CD14-positive monocyte (primary cell): ENCODE data around the gene SRSF8. TPM values are rescaled to one million over a fixed set of nuclear protein-coding genes. Genes with fewer than 3 reads are reported as not detected.

Experiments
- DNase-seq, 3 donors: peaks; one replicate each; pipeline ENCODE4 v3.0.0-alpha.2; 2011 to 2022
- H2AFZ ChIP-seq: 2 replicates; pipeline ENCODE4 v1.6.0; 2012; ENCODE audit warnings: mild to moderate bottlenecking, low read depth, low read length, inconsistent platforms; ENCODE audit not compliant: insufficient read depth, poor library complexity, severe bottlenecking
- H3K27ac ChIP-seq, 2 donors: 1 replicate in 1 of 2; 2 replicates in 1 of 2; pipeline ENCODE4 v1.5.1; 2012 to 2013; ENCODE audit warnings: low read length in 2 of 2, control low read depth in 1 of 2, inconsistent platforms in 1 of 2, low read depth in 1 of 2, mild to moderate bottlenecking in 1 of 2
- H3K27me3 ChIP-seq, 2 donors: one replicate each; pipeline versions ENCODE4 v1.6.0 to v1.6.1; 2011 to 2013; ENCODE audit warnings: low read length in 2 of 2; ENCODE audit not compliant: control insufficient read depth in 2 of 2, insufficient read depth in 2 of 2
- H3K36me3 ChIP-seq, 2 donors: replicated peaks in 1 of 2; 1 replicate in 1 of 2; 2 replicates in 1 of 2; pipeline versions ENCODE4 v1.5.1 to v1.6.1; 2012 to 2013; ENCODE audit warnings: low read length in 2 of 2, control low read depth in 1 of 2, inconsistent platforms in 1 of 2, mild to moderate bottlenecking in 1 of 2; ENCODE audit not compliant: insufficient read depth in 2 of 2, control insufficient read depth in 1 of 2
- H3K4me1 ChIP-seq, 2 donors: 1 replicate in 1 of 2; 2 replicates in 1 of 2; pipeline versions ENCODE4 v1.5.1 to v1.6.1; 2012 to 2013; ENCODE audit warnings: low read length in 2 of 2, control low read depth in 1 of 2, inconsistent platforms in 1 of 2, mild to moderate bottlenecking in 1 of 2, moderate library complexity in 1 of 2; ENCODE audit not compliant: insufficient read depth in 2 of 2, control insufficient read depth in 1 of 2
- H3K4me2 ChIP-seq: replicated peaks from 2 replicates; pipeline ENCODE3; 2012; ENCODE audit warnings: low read length, moderate library complexity, mild to moderate bottlenecking; ENCODE audit not compliant: poor library complexity, severe bottlenecking; ENCODE audit errors: extremely low read depth
- H3K4me3 ChIP-seq, 3 experiments: fragments of 200-600 bp in 1 of 3; sonication (generic) in 1 of 3; replicated peaks in 1 of 3; 1 replicate in 2 of 3; 2 replicates in 1 of 3; pipeline ENCODE4 v1.5.1; 2011 to 2013; ENCODE audit warnings: low read length in 3 of 3, mild to moderate bottlenecking in 3 of 3, control low read depth in 2 of 3, low read depth in 2 of 3, inconsistent platforms in 1 of 3, moderate library complexity in 1 of 3
- H3K79me2 ChIP-seq: 2 replicates; pipeline ENCODE4 v1.6.0; 2012; ENCODE audit warnings: mild to moderate bottlenecking, control low read depth, inconsistent platforms, low read length, moderate library complexity; ENCODE audit not compliant: insufficient read depth
- H3K9ac ChIP-seq: 2 replicates; pipeline ENCODE4 v1.6.0; 2017; ENCODE audit warnings: low read length, mild to moderate bottlenecking; ENCODE audit not compliant: insufficient read depth, poor library complexity, severe bottlenecking
- H3K9me3 ChIP-seq, 2 donors: replicated peaks in 1 of 2; 1 replicate in 1 of 2; 2 replicates in 1 of 2; pipeline versions ENCODE4 v1.5.1 to v1.6.1; 2012 to 2013; ENCODE audit warnings: low read length in 2 of 2, control low read depth in 1 of 2; ENCODE audit not compliant: control insufficient read depth in 1 of 2, insufficient read depth in 1 of 2
- H4K20me1 ChIP-seq: 2 replicates; pipeline ENCODE4 v1.6.0; 2012; ENCODE audit warnings: mild to moderate bottlenecking, low read length, control low read depth, moderate library complexity; ENCODE audit not compliant: insufficient read depth
- H3K27ac Mint-ChIP-seq, 7 donors: one replicate each; pipeline ENCODE4 v1.8.0; 2020; ENCODE audit warnings: mild to moderate bottlenecking in 7 of 7, mixed read lengths in 7 of 7, moderate library complexity in 6 of 7, inconsistent platforms in 2 of 7
- H3K27me3 Mint-ChIP-seq, 3 donors: one replicate each; pipeline ENCODE4 v1.8.0; 2021 to 2022; ENCODE audit warnings: low read depth in 3 of 3, mild to moderate bottlenecking in 3 of 3, mixed read lengths in 3 of 3, moderate library complexity in 3 of 3, inconsistent platforms in 1 of 3
- H3K36me3 Mint-ChIP-seq, 2 donors: one replicate each; pipeline ENCODE4 v1.8.0; 2020; ENCODE audit warnings: mixed read lengths in 2 of 2, inconsistent platforms in 1 of 2, mild to moderate bottlenecking in 1 of 2
- H3K4me1 Mint-ChIP-seq: one replicate; pipeline ENCODE4 v1.8.0; 2020; ENCODE audit warnings: mild to moderate bottlenecking, mixed read lengths
- H3K4me3 Mint-ChIP-seq, 2 donors: one replicate each; pipeline ENCODE4 v1.8.0; 2020; ENCODE audit warnings: mild to moderate bottlenecking in 2 of 2, mixed read lengths in 2 of 2, moderate library complexity in 1 of 2
- H3K9me3 Mint-ChIP-seq, 7 donors: one replicate each; pipeline ENCODE4 v1.8.0; 2020 to 2022; ENCODE audit warnings: mixed read lengths in 7 of 7, mild to moderate bottlenecking in 6 of 7, moderate library complexity in 6 of 7, inconsistent platforms in 2 of 7
- CTCF ChIP-seq: fragments of 200-600 bp; IDR thresholded peaks from one replicate; pipeline ENCODE4 v1.8.0; 2022; ENCODE audit warnings: antibody characterized with exemption, mild to moderate bottlenecking
- WGBS: methylation state at CpG from one replicate; pipeline ENCODE4 v1.1.5; 2013; ENCODE audit warnings: missing lambda C conversion rate; ENCODE audit not compliant: insufficient coverage; 5-methylcytosine and 5-hydroxymethylcytosine counted together
- intact Hi-C, 2 donors: fragments of 100-400 bp; cut with micrococcal nuclease; formaldehyde crosslinking; loops; one replicate each; pipeline versions ENCODE4 v1.15.0 to v1.15.1; 2023
- polyA plus RNA-seq, 3 donors: library from polyadenylated mRNA; depleted of rRNA in 1 of 3; unstranded in 2 of 3; stranded (reverse) in 1 of 3; fragments of 300-500 nt in 2 of 3; fragments of >200 nt in 1 of 3; fragmentation: Illumina TruSeq in 2 of 3; gene quantifications; 1 replicate in 2 of 3; 2 replicates in 1 of 3; pipeline ENCODE4 v1.2.3, GENCODE V29; 2012 to 2021

SRSF8 gene
- polyA plus RNA-seq, 3 donors: 9.3 to 24.9 (median 24.4) TPM

- Histone ChIP-seq H3K4me3 (no peak overlapping the region), H4K20me1 (no peaks in the 10 kb centered on the region), H3K27me3 (no peaks in the 10 kb centered on the region), H2AFZ (no peak overlapping the region), H3K9me3 (no peaks in the 10 kb centered on the region), H3K9ac (no peak overlapping the region), H3K36me3 (no peaks in the 10 kb centered on the region), H3K79me2 (no peaks in the 10 kb centered on the region), H3K4me1 (peaks cover 0 to under 1% of the 10 kb centered on the region in 2 donors), H3K4me2 (no peak overlapping the region), H3K27ac (no peak overlapping the region)
- no peaks in the 10 kb centered on the region for H3K36me3 Mint-ChIP-seq
- no peak for TF ChIP-seq CTCF
- H3K27ac Mint-ChIP-seq: no peak overlapping the region
- H3K4me1 Mint-ChIP-seq: peaks cover 12% of the 10 kb centered on the region
- 100% methylated on average over 1 of the region's 6 CpGs for WGBS
- no peak overlapping the region for H3K4me3 Mint-ChIP-seq
- DNase-seq: no peak
- H3K9me3 Mint-ChIP-seq: no peaks in the 10 kb centered on the region
- no peaks in the 10 kb centered on the region for H3K27me3 Mint-ChIP-seq
- intact Hi-C loops: no loop called here
Measured at GRCh38 chr11:95100856-95101507, 34.3 kb downstream of the SRSF8 start.

GRCh38 chr11:95101935-95102334, 35.2 kb downstream of the SRSF8 start:
- Mint-ChIP-seq H3K9me3 (no peaks in the 10 kb centered on the region), H3K27ac (no peak overlapping the region), H3K36me3 (no peaks in the 10 kb centered on the region), H3K4me3 (no peak overlapping the region), H3K27me3 (no peaks in the 10 kb centered on the region), H3K4me1 (peaks cover 5% of the 10 kb centered on the region)
- no peaks in the 10 kb centered on the region for H4K20me1 ChIP-seq
- H3K9me3 ChIP-seq: no peaks in the 10 kb centered on the region
- H3K4me2 ChIP-seq: no peak overlapping the region
- H3K4me3 ChIP-seq: no peak overlapping the region
- no peak overlapping the region for H3K9ac ChIP-seq
- H3K4me1 ChIP-seq: no peaks in the 10 kb centered on the region
- no peaks in the 10 kb centered on the region for H3K79me2 ChIP-seq
- no peak overlapping the region for H3K27ac ChIP-seq
- H3K36me3 ChIP-seq: no peaks in the 10 kb centered on the region
- intact Hi-C loops: no loop called here
- TF ChIP-seq CTCF: no peak
- H2AFZ ChIP-seq: no peak overlapping the region
- DNase-seq: no peak
- no CpG with 5 or more reads among the region's 1 CpG for WGBS
- H3K27me3 ChIP-seq: no peaks in the 10 kb centered on the region
